HG03025 (cell line): Measurements from ENCODE around the gene TCEAL5.
"Not testable (repeated sequence)": the region's sequence is repeated elsewhere in the genome, so short reads cannot be mapped to it uniquely, and the experiment has no call there.

Experiments used
- ATAC-seq: cut with Tn5 transposase; IDR thresholded peaks from one replicate; pipeline ENCODE4 v1.9.1; 2021; ENCODE audit warnings: mild to moderate bottlenecking, moderate library complexity; ENCODE audit not compliant: unreplicated experiment, low FRiP score

The TCEAL5 gene

DNA sequence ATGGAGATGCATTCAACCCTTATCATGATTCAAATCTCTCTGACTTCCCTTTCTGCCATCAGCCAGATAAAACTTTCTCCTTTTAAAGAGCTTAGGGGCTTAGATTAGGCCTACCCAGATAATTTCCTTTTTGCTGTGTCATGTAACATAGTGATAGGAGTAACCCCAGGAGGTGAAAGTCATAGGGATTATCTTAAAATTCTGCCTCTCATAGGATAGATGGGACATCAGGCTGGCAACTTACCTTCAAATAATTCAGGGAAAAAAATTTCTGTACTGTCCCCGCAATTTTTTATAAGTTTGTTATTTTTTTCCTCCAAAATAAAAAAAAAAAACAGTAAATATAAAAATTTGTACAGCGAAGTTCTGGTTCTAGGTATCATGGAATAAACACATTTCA, 40.9 kb downstream of the TCEAL5 start:
- ATAC-seq: not testable (repeated sequence)

GRCh38 chrX:103234869-103235268, 41.7 kb downstream of the TCEAL5 start:
- no peak for ATAC-seq

DNA sequence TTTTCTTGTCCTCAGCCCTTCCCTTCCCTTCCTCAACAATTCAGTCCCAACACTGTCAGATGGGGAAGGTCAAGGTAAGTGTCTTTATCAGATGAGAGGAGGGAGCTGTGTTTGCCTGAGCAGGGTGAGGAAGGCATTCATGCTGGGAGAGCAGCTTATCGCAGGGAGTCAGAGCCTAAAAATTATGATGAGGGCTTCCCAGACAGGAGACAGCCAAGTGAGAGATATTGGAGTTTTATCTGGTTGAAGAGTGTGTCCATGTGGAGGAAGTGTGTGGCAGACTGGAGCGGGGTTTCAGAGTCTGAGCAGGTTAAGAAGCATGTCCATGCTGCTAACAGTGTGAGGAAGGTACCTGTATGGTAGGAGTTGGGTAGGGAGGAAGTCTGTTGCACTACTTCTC, 43.3 kb downstream of the TCEAL5 start:
- no peak for ATAC-seq

DNA sequence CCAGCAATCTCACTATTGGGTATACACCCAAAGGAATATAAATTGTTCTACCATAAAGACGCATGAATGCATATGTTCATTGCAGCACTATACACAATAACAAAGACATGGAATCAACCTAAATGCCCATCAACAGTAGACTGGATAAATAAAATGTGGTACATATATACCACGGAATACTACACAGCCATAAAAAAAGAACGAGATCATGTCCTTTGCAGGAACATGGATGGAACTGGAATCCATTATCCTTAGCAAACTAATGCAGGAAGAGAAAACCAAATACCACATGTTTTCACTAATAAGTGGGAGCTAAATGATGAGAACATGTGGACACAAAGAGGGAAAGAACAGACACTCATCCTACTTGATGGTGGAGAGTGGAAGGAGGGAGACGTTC, 50.6 kb downstream of the TCEAL5 start:
- not testable (repeated sequence) for ATAC-seq
